Activated T-helper 9 cell treated with anti-CD3 and anti-CD28 coated beads, Interleukin-2, amount 50 U/mL, for 16 hours (primary cell): ENCODE measurements around the gene GADD45GIP1.
"Not testable (repeated sequence)": the region's sequence is repeated elsewhere in the genome, so short reads cannot be mapped to it uniquely, and the experiment has no call there.

Experiments used
- DNase-seq: peaks from one replicate; pipeline ENCODE4 v3.0.0-alpha.2; 2020; ENCODE audit warnings: low read depth

The GADD45GIP1 gene

DNA sequence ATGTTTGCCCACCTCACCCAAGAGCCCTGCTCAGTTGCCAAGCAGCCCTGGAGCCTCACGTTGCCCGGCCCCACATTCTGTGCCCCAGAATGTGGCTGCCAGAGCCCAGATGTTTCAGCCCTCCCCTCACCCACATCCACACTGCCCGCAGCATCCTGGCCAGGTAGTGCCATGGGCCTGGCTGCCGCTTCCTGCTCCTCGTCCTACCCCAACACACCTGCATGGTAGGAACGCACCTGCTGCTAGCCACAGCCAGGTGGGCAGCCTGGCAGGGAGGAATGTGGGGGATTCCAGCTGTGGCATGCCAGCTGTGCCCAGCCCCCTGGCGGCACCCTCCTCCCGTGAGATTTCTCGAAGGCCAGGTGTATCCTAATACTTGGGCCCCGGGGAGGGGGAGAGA, 30.8 kb upstream of the GADD45GIP1 start:
- no peak for DNase-seq

DNA sequence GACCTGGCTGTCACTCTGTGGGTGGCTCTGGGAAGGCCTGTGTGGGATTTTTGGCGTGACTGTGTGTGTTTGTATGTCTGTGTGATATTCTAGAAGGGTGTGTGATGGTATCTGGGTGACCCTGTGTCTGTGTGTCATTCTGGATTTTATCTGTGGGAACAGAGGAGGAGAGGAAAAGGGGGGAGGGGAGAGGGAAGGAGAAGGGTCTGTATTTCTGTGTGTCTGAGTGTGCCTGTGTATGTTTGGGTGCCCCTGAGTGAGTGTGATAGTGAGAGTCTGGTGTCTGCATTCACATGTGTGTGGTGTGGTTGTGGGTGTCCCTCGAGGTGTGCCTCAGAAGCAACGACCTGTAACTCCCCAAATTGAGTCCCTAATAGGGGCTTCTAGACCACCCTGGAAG, 30.2 kb upstream of the GADD45GIP1 start:
- no peak for DNase-seq

DNA sequence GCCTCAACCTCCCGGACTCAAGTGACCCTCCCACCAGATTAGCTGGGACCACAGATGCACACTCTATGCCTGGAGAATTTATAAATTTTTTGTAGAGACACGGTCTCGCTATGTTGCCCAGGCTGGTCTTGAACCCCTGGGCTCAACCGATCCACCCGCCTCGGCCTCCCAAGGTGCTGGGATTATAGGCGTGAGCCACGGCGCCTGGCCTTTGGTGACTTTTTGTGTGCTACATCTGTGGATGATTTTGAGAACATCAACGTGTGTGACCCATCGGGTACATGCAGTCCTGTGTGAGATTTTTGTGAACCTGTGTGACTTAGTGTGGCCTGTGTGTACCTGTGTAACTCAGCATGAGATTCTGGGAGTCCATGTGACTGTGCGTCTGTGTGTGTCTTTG, 29.7 kb upstream of the GADD45GIP1 start:
- no peak for DNase-seq

DNA sequence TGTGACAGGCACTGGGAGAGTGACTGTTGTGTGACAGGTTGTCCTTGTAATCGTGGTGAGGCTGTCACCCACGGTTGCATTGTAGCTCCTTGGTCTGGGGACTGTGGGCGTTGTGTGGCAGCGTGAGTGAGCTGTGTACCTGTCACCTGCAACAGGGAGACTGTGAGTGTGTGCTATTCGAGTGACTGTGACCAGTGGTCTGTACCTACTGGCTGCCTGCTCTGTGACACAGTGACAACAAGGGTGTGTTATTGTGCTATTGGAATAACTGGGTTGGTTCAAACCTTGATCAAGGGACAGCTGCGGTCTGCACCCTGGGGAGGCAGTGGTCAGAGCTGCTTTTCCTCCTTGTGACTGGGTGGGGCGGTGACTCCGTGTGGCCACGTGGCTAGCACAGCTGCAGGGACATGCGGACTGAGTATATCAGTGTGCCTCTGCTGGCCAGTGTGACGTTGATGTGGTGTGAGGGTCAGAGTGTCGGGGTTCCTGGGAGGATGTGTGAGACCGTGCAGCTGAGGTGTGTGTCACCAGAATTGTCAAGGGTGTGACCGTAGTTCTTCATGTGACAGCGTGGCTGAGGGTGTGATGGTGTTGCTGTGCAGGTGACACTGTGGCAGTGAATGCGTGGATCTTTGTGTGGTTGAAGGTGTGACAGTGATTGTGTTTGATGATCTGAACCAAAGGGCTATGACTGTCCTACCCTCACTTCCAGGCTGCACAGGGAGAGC, 28.2 kb upstream of the GADD45GIP1 start:
- DNase-seq: no peak

DNA sequence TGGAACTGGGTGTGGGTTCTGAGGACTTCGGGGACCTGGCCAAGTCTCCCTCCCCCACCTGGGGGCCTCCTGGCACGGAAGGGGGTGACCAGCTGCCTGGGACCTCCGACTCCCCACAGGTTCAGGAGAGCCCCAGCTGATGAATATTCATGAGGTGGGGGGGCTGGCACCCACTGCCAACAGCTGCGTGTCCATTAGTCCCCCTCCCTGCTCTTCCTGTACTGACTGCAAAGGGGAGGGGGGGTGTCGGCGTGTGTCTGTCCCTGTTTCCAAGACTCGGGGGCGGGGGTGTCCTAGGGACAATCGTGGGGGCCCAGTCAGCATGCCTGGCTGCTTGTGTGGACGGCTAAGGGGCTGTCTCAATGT, 27.6 kb upstream of the GADD45GIP1 start:
- DNase-seq: no peak

DNA sequence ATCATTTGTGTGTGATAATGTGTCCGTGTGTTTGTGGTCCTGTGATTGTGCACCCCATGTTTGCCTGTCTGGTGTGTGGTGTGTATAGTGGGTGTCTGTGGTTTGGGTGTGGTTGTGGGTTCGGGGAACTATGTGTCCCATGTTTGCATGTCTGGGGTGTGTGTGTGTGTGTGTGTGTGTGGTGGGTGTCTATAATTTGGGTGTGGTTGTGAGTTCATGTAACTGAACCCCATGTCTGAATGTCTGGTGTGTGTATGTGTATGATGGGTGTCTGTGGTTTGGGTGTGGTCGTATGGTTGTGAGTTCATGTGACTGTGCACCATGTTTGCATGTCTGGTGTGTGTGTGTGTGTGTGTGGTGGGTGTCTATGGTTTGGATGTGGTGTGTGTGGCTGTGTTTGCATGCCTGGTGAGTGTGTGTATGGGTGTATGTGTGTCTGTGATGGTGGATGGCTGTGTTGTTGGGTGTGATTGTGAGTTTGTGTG, 27.2 kb upstream of the GADD45GIP1 start:
- no peak for DNase-seq

DNA sequence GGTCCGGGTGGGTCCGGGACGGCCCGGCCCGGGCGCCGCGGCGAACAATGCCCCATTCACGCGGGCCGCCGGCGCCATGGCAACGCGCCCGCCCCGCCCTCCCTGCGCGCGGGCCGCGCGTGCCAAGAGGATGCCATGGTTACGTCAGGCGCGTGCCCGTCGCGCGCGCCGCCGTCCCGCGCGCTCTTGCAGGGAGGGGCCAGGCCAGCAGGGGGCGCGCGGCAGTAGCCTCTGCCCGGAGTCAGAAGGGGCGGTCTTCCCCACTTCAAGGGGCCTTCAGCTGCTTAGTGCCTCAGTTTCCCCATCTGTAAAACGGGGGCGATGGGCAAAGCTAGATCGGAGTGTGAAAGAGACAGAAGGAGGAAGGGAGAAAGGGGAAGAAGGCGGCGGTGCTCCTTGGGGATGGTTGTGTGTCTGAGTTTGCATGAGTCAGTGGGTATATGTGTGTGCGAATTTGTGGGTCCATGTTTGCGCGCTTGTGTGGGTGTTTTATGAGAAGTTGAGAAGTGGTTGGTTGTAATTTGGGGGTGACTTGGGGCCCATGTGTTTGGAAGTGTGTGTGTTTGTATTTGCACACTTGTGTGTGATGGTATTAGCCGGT, 26.6 kb upstream of the GADD45GIP1 start:
- peak; percentile 75 for DNase-seq

DNA sequence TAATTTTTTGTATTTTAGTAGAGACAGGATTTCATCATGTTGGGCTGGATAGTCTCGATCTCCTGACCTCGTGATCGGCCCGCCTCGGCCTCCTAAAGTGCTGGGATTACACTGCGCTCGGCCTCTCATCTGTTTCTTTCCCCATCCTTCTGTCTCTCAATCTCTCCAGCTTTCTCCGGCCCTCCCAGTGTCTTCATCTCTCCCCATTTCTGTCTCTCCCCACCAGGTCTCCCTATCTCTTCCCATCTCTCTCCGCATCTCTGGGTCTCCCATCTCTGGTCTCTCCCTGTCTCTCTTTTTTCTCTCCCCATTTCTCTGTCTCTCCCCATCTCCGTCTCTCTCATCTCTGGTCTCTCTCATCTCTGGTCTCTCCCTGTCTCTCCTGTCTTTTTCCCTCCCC, 26.1 kb upstream of the GADD45GIP1 start:
- DNase-seq: no peak

DNA sequence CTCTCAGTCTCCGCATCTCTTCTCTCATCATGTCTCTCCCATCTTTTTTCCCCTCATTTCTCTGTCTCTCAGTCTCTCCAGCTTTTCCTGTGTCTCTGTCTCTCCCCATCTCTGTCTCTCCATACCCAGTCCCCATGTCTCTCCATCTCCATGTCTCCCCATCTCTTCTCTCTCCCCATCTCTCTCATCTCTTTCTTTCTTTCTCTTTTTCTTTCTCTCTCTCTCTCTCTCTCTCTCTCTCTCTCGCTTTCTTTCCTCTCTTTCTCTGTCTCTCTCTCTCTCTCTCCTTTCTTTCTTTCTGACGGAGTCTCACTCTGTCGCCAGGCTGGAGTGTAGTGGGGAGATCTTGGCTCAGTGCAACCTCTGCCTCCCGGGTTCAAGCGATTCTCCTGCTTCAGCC, 25.6 kb upstream of the GADD45GIP1 start:
- DNase-seq: no peak

DNA sequence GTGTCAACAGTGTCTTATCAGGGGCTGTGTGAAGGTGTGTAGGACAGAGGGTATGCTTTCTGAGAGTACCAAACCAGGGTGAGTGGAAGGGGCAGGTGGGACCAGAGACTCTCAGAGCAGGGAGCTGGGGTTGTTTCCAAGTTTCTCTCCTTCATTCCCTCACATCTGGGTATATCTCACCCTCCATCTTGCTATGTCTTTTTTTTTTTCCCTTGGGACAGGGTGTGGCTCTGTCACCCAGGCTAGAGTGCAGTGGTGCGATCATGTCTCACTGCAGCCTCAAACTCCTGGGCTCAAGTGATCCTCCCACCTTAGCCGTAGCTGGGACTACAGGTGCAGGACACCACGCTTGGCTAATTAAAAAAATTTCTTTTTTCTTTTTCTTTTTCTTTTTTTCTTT, 23.0 kb upstream of the GADD45GIP1 start:
- no peak for DNase-seq

DNA sequence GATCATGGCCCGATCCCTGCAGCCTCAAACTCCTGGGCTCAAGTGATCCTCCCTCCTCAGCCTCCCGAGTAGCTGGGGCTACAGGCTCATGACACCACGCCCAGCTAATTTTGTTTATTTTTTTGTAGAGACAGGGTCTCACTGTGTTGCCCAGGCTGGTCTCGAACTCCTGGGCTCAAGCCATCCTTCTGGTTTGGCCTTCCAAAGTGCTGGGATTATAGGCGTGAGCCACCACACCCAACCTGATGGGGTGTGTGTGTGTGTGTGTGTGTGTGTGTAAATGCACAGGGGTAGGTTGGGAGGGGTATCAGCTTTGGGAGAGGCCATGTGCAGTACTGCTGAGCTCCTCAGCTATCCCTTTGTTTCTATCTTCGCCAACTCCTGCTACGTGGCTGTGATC, 19.1 kb upstream of the GADD45GIP1 start:
- DNase-seq: not testable (repeated sequence)

DNA sequence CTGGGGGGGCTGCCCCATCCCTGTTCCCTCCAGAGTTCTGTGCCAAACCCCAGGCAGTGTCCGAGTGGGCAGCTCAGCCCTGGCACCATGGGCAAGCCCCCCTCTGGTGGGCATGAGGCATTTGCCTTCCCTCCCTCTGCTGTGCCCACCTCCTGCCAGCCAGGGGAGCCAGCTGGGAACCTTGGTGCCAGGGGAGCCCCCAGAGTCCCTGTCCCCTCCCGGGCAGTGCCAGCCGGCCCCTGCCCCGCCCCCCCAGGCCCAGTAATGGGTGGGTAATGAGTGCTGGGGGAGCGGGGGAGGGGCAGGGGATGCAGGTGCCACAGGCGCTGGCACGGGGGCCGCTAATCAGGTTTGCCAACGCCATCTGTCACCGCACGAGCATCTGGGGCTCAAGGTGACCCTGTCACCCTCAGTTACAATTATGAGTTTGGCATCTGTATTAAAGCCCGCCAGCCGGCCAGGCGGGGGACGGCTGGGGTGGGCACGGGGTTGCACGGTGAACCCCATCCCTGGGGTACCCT, 18.3 kb upstream of the GADD45GIP1 start:
- DNase-seq: no peak

DNA sequence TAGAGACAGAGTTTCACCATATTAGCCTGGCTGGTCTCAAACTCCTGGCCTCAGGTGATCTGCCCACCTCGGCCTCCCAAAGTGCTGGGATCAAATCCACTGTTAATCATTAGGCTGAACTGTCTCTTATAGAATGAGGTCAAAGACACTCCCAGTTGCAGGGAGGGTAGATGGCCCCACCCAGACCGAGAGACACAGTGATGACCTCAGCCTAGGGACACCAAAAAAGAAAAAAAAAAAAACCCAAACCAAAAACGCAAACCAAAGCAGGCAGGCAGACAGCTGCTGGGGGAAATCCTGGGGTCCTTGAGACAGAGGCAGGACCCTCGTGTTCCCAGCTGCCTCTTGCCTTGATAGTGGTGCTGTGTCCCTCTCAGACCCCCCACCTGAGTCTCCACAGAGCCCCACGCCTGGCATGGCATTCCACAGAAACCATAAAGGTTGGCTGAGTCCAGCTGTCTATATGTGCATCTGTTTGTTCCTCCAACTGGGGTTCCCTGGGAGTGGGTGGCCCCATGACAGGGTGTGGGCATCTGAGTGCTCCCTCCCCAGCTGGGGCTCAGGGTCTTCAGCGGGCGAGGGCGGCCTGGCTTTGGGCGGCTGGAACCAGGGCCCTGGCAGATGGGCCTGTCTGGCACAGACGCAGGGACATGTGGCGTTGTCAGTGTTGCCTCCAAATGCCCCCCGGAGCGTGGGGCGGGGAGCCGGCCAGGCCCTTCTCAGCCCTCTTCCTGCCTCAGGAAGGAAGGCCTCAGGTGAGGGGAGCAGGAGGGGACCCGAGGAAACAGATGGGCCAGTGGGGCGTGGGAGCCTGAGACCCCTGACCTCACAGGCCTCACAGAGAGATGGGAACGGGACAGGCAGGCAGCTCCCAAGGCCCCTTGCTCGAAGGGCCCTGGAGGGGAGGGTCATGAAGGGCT, 17.5 kb upstream of the GADD45GIP1 start:
- DNase-seq: no peak

DNA sequence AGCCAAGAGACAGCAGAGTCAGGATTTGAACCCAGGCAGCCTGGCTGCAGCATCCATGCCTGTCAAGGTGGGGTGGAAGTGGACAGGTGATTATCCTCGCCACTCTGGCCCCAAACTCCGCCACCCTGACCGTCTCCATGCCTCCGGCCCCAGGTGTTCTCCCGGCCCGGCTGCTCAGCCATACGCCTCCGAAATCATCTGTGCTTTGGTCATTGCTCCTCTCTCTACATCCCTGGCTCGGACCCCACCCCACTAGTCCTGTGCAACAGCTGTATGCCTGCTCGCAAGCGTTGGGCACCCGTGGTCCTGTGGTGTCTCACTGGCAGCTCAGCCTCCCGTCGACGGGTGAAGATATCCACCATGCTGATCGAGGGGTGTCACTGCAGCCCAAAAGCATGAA, 16.2 kb upstream of the GADD45GIP1 start:
- no peak for DNase-seq

DNA sequence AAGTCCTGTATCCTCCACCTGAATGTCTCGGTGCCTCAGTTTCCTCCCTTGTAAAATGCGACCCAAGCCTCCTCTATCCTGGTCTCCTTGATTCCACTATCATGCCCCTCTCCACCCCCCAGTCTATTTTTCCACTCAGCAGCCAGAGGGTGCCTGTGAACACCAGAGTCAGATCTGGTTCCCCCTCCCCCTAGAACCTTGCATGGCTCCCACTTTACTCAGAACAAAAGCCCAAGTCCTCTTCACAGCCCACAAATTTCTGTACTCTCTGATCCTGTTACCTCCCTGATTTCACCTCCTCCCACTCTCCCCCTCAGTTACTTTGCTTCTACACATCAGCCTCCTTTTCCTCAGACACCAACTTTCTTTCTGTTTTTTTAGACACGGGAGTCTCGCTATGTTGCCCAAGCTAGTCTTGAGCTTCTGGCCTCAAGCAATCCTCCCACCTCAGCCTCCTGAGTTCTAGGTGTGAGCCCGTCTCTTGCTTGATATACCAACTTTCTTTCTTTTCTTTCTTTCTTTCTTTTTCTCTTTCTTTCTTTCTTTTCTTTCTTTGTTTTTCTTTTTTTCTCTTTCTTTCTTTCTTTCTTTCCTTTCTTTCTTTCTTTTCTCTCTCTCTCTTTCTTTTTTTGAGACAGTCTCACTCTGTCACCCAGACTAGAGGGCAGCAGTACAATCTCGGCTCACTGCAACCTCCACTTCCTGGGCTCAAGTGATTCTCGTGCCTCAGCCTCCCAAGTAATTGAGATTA, 13.2 kb upstream of the GADD45GIP1 start:
- DNase-seq: no peak

DNA sequence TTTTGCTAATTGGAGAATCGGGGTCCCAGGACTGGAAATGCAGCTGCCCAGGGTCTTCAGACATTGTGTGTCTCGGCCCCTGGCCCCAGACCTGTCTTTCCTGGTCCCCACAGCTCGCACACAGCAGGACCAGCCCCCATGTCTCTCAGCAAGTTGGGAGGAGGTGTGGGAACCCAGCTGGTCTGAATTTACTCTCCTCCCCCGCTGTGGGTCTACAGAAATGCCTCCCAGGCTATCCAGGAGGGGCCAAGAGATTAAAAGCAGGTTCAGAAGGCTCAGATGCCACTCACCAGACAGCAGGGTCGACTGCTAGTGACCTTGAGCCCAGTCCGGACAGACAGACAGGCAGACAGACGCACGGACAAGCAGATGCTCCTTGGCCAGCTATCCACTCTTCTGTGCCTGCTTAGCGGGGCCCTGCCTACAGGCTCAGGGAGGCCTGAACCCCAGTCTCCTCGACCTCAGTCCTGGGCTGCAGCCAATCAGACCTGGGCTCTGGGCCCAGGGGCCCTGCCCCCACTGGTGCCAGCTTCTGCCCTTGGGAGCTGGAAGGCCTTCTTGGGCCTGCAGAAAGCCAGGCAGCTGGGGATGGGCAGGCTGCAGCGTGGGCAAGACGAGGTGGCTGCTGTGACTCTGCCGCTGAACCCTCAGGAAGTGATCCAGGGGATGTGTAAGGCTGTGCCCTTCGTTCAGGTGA, 12.4 kb upstream of the GADD45GIP1 start, which contains the start of gene DAND5:
TSS of gene DAND5 (plus strand) at position 285 of the 697 bp plus-strand sequence. CDS start at position 370, 85 bp downstream.
- DNase-seq: no peak

DNA sequence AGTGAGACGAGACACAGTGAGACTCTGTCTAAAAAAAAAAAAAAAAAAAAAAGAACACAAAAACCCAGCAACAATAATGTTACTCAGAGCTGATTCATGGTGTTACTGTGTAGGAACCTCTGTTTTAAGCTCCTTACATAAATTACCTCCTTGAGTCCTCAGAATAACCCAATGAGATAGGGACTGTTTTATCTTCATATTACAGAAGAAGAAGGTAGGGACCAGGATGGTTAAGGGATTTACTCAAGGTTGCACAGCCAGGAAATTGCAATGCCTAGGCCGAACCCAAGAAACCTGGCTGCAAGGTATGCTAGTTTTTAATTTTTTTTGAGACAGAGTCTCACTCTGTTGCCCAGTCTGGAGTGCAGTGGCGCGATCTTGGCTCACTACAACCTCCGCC, 10.9 kb upstream of the GADD45GIP1 start:
- DNase-seq: no peak

DNA sequence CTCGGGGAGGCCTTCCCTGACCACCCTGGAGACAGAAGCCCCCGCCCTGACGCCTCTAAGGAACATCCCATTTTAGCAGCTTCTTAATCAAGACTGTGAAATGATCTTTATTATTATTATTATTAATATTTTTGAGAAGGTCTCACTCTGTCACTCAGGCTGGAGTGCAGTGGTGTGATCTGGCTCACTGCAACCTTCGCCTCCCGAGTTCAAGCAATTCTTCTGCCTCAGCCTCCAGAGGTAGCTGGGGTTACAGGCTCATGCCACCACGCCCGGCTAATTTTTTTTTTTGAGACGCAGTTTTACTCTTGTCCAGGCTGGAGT, 8.8 kb upstream of the GADD45GIP1 start:
- DNase-seq: no peak

DNA sequence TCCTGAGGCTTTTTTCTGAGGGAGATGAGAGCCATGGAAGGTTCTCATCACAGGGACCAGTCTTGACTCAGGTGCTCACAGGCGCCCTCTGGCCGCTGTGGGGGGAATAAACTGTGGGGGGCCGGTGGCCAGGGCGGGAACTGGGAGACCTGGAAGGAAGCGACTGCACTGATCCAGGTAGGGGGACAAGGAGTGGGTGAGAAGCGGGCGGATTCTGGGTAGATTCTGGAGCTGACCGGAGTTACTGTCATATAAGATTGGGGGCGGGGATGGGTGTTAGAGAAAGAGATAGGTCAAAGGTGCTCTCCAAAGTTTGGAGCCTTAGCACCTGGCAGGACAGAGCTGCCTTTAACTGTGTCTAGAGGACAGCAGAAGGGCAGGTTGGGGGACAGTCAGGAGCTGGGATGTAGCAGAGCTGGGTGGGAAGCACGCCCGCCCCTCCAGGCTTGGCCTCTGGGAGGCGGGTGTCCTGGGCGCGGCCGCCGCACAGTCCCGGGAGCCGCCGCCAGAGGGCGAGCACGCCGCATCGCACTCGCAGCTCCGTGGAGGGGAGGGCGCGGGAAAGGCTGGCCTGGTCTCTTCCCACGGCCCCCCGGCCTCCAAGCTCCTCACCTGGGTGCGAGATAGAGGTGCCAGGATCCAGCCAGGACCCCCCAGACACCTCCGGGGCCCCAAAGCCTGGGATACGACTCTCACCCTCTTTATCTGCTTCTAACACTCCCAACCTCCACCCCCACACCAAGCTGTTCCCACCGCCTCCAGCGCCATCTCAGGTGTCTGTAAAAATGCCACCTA, 8.2 kb upstream of the GADD45GIP1 start:
- peak; percentile 72 for DNase-seq

DNA sequence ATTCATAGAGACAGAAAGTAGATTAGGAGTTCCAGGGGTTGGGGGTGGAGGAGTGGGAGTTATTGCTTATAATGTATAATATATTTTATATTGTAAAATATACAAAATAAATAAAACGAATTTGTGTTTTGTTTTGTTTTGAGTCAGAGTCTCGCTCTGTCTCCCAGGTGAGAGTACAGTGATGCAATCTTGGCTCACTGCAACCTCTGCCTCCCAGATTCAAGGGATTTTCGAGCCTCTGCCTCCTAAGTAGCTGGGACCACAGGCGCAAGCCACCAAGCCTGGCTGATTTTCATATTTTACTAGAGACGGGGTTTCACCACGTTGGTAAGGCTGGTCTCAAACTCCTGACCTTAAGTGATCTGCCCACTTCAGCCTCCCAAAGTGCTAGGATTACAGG, 2.5 kb upstream of the GADD45GIP1 start:
- DNase-seq: no peak
